Thyroid gland (tissue), 4 donors: ENCODE measurements around the gene ENDOU.

Experiments used
- CTCF ChIP-seq, 6 experiments: fragments of 200-600 bp in 3 of 6; fragments of 450-650 bp in 3 of 6; sonication (generic) in 3 of 6; IDR thresholded peaks; one replicate each; pipeline ENCODE4 v1.5.1; 2016 to 2019; ENCODE audit warnings: antibody characterized with exemption in 6 of 6, mild to moderate bottlenecking in 2 of 6, inconsistent platforms in 1 of 6, moderate library complexity in 1 of 6
- POLR2A ChIP-seq, 2 donors: fragments of 450-650 bp; IDR thresholded peaks; one replicate each; pipeline ENCODE4 v1.6.1; 2017; ENCODE audit warnings: antibody characterized with exemption in 2 of 2, mild to moderate bottlenecking in 2 of 2, moderate library complexity in 1 of 2

DNA sequence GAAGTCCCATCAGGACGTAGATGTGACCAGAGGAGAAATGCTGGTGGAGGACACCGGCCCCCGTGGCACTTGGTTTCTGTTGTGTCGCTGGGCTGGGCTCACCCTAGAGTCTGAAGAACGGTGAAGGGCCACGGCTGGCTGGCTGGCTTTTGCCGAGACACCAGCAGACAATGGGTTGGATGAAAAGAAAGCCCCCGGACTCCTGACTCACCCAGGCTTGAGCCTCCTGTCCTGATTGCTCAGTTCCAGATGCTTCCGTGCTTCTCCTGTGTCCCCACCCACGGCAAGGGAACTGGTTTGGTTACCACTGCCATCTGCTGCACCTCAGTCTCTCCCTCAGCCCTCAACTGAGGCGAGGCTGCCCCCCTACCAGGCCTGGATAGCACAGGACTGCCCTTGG lies 10.4 kb upstream of the ENDOU start:
- no peak for TF ChIP-seq CTCF (IDR thresholded peaks at IDR 0.05)
- no peak for TF ChIP-seq POLR2A (IDR thresholded peaks at IDR 0.05)
